ENCODE measurements around the gene CTNNA2.

The CTNNA2 gene

GRCh38 chr2:80489717-80490116 is 976.9 kb downstream of the CTNNA2 start:
- DNase-seq (ENCODE audit: low spot score) = peak; percentile 88

- DNase-seq (ENCODE audit: low spot score) = no peak
These were observed 978.1 kb downstream of the CTNNA2 start for GRCh38 chr2:80490964-80491363.

GRCh38 chr2:80496346-80496745 is 983.5 kb downstream of the CTNNA2 start:
- DNase-seq (ENCODE audit: low spot score) = no peak

- peak; percentile 44 for DNase-seq (ENCODE audit: low spot score)
These were observed 983.9 kb downstream of the CTNNA2 start for GRCh38 chr2:80496775-80497174.

- peak; percentile 31 for DNase-seq (ENCODE audit: low spot score)
These were observed 986.2 kb downstream of the CTNNA2 start for GRCh38 chr2:80499095-80499494.

GRCh38 chr2:80501874-80502624 is 989.2 kb downstream of the CTNNA2 start:
- DNase-seq (ENCODE audit: low spot score) = no peak

GRCh38 chr2:80506563-80506962 is 993.7 kb downstream of the CTNNA2 start:
- no peak for DNase-seq (ENCODE audit: low spot score)

- DNase-seq (ENCODE audit: low spot score) = no peak
These were observed 997.9 kb downstream of the CTNNA2 start for GRCh38 chr2:80510716-80511115.

- no peak for DNase-seq (ENCODE audit: low spot score)
These were observed 1003.1 kb downstream of the CTNNA2 start for GRCh38 chr2:80515964-80516363.

- no peak for DNase-seq (ENCODE audit: low spot score)
These were observed 1004.5 kb downstream of the CTNNA2 start for GRCh38 chr2:80517316-80517715.

- no peak for DNase-seq (ENCODE audit: low spot score)
These were observed 1006.3 kb downstream of the CTNNA2 start for GRCh38 chr2:80519121-80519643.

- no peak for DNase-seq (ENCODE audit: low spot score)
These were observed 1006.9 kb downstream of the CTNNA2 start for GRCh38 chr2:80519699-80520291.

- no peak for DNase-seq (ENCODE audit: low spot score)
These were observed 1012.3 kb downstream of the CTNNA2 start for GRCh38 chr2:80525152-80525551.

- DNase-seq (ENCODE audit: low spot score) = no peak
These were observed 1014.3 kb downstream of the CTNNA2 start for GRCh38 chr2:80527119-80527518.

GRCh38 chr2:80529466-80530165 is 1016.8 kb downstream of the CTNNA2 start:
- DNase-seq (ENCODE audit: low spot score) = no peak

GRCh38 chr2:80530442-80531064 is 1017.7 kb downstream of the CTNNA2 start:
- no peak for DNase-seq (ENCODE audit: low spot score)

- no peak for DNase-seq (ENCODE audit: low spot score)
These were observed 1018.5 kb downstream of the CTNNA2 start for GRCh38 chr2:80531319-80531718.

- no peak for DNase-seq (ENCODE audit: low spot score)
These were observed 1032.8 kb downstream of the CTNNA2 start for GRCh38 chr2:80545420-80546210.

- DNase-seq (ENCODE audit: low spot score) = no peak
These were observed 1033.9 kb downstream of the CTNNA2 start for GRCh38 chr2:80546766-80547165.

GRCh38 chr2:80547344-80547743 is 1034.5 kb downstream of the CTNNA2 start:
- no peak for DNase-seq (ENCODE audit: low spot score)

- DNase-seq (ENCODE audit: low spot score) = no peak
These were observed 1035.6 kb downstream of the CTNNA2 start for GRCh38 chr2:80548469-80548868.

- no peak for DNase-seq (ENCODE audit: low spot score)
These were observed 1037.0 kb downstream of the CTNNA2 start for GRCh38 chr2:80549901-80550300.

Measured in RKO (cell line).